ENCODE measurements around the gene METRN. TPM values are rescaled to one million over a fixed set of nuclear protein-coding genes. Genes with fewer than 3 reads are reported as not detected.

Gene METRN
- total RNA-seq, 4 donors from 2014 or later, result 19.1 to 76.5 (median 26.7) TPM

DNA sequence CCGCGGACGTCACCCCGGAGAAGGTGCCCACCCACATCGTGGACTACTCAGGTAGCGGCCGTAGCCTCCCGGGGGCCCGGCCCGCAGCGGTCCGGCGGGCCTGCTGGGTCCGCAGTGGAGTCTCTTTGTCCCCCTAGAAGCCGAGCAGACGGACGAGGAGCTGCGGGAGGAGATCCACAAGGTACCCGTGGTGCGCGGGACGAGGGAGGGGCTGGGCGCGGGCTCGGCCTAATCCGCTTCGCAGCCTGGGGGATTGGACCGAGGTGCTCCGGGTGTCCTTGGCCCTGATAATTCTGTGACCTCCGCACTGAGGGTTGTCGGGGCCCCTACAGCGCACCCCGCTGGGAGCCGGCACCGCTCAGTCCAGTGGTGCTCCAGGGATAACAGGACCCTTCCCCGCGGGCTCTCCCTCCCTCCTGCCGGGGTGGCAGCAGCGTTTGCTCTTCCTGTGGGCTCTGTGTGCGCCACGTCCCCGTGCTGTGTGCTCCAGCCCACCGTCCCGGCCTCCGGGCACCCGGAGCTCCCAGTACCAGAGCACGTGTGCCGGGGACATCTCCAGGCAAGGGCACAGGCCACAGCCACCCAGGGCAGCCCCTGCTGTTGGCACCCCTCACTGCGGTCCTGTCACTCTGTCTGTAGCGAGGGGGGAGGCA is 46.3 kb upstream of the METRN start:
- intact Hi-C loops (cut with DNase I; ENCODE audit: low total_unique reads), result loop anchor here (10.0 kb wide), 1 partner anchor 94 kb away; no protein-coding TSS in a partner anchor
- H3K36me3 ChIP-seq, result no peaks in the 10 kb centered on the region
- no peak for TF ChIP-seq POLR2A (IDR thresholded peaks at IDR 0.05)
- TF ChIP-seq, protein P1, sequence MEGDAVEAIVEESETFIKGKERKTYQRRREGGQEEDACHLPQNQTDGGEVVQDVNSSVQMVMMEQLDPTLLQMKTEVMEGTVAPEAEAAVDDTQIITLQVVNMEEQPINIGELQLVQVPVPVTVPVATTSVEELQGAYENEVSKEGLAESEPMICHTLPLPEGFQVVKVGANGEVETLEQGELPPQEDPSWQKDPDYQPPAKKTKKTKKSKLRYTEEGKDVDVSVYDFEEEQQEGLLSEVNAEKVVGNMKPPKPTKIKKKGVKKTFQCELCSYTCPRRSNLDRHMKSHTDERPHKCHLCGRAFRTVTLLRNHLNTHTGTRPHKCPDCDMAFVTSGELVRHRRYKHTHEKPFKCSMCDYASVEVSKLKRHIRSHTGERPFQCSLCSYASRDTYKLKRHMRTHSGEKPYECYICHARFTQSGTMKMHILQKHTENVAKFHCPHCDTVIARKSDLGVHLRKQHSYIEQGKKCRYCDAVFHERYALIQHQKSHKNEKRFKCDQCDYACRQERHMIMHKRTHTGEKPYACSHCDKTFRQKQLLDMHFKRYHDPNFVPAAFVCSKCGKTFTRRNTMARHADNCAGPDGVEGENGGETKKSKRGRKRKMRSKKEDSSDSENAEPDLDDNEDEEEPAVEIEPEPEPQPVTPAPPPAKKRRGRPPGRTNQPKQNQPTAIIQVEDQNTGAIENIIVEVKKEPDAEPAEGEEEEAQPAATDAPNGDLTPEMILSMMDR (IDR thresholded peaks at IDR 0.05), result no peak
- DNase-seq, result no peak
- no peaks in the 10 kb centered on the region for H3K9me3 ChIP-seq
- H3K27me3 ChIP-seq, result no peaks in the 10 kb centered on the region
- peaks cover 0 to 8% of the 10 kb centered on the region in 2 donors for H3K4me1 ChIP-seq
- H3K27ac ChIP-seq, result peak overlapping the region; percentile 85 to 89
- peak overlapping the region; percentile 81 to 88 for H3K4me3 ChIP-seq

GRCh38 chr16:669666-670065 is 45.3 kb upstream of the METRN start:
- Histone ChIP-seq H3K36me3 (no peaks in the 10 kb centered on the region), H3K4me1 (peaks cover 0 to 8% of the 10 kb centered on the region in 2 donors), H3K27me3 (no peaks in the 10 kb centered on the region), H3K27ac (no peak overlapping the region), H3K4me3 (no peak overlapping the region), H3K9me3 (no peaks in the 10 kb centered on the region)
- DNase-seq, result no peak
- intact Hi-C loops (cut with DNase I; ENCODE audit: low total_unique reads), result loop anchor here (10.0 kb wide), 1 partner anchor 95 kb away; no protein-coding TSS in a partner anchor
- no peak for TF ChIP-seq POLR2A (IDR thresholded peaks at IDR 0.05)
- TF ChIP-seq, protein P1 (IDR thresholded peaks at IDR 0.05), result no peak

DNA sequence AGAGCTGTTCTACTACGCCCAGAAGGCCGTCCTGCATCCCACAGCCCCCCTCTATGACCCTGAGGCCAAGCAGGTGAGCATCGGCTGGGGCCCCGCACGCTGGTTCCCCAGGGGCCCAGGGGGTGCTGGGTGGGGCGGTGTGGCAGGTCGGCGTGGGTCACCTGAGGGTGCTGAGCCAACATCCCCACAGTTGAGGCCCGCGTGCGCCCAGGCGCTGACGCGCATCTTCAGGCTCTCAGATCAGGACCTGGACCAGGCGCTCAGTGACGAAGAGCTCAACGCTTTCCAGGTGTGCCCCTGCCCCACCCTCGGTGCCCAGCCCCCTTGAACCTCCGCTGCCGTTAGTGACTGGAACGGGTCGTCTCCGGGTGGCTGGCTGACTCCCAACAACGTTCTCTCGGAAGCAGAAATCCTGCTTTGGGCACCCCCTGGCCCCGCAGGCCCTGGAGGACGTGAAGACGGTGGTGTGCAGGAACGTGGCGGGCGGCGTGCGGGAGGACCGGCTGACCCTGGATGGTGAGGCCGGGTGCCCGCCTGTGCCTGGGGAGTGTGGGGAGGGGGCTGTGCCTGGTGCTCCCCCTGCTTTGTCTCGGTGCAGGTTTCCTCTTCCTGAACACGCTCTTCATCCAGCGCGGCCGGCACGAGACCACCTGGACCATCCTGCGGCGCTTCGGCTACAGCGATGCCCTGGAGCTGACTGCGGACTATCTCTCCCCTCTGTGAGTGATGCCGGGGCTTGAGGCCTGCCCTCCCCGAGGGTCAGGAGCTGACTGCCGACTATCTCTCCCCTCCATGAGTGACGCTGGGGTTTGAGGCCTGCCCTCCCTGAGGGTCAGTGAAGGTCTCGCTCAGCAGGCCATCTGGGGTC is 44.2 kb upstream of the METRN start:
- Histone ChIP-seq H3K9me3 (no peaks in the 10 kb centered on the region), H3K27me3 (no peaks in the 10 kb centered on the region), H3K27ac (no peak overlapping the region), H3K4me3 (no peak overlapping the region), H3K36me3 (no peaks in the 10 kb centered on the region), H3K4me1 (peaks cover 0 to 16% of the 10 kb centered on the region in 2 donors)
- no peak for DNase-seq
- TF ChIP-seq, protein P1 (IDR thresholded peaks at IDR 0.05), result no peak
- no peak for TF ChIP-seq POLR2A (IDR thresholded peaks at IDR 0.05)
- intact Hi-C loops (cut with DNase I; ENCODE audit: low total_unique reads), result no loop called here

DNA sequence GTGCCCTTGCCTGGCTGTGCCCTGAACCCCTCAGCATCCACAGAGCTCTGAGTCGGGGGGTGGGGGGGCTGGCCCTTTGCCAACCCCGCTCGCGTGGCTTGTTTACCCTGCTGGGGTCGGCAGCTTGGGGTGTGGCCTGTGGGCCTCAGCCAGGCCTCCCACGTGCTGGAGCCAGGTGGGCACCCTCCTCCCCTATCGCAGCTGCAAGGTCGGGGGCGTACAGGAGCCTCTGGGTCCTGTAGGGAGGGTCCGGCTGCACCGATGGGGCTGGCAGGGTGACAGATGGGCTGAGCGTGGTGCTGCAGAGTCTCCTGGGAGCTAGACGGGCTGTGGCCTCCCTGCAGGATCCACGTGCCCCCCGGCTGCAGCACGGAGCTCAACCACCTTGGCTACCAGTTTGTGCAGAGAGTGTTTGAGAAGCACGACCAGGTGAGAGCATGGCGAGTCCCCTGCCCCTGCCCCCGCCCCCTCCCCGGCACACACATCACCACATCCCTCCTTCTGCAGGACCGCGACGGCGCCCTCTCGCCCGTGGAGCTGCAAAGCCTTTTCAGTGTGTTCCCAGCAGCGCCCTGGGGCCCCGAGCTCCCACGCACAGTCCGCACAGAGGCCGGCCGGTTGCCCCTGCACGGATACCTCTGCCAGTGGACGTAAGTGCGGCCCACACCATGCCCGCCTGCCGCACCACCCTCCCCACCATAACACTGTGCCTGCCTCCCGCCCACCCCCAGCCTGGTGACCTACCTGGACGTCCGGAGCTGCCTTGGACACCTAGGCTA is 43.4 kb upstream of the METRN start:
- no peak for TF ChIP-seq POLR2A (IDR thresholded peaks at IDR 0.05)
- TF ChIP-seq, protein P1 (IDR thresholded peaks at IDR 0.05), result no peak
- intact Hi-C loops (cut with DNase I; ENCODE audit: low total_unique reads), result no loop called here
- H3K4me1 ChIP-seq, result peaks cover 0 to 19% of the 10 kb centered on the region in 2 donors
- H3K36me3 ChIP-seq, result no peaks in the 10 kb centered on the region
- H3K9me3 ChIP-seq, result no peaks in the 10 kb centered on the region
- H3K27me3 ChIP-seq, result no peaks in the 10 kb centered on the region
- H3K4me3 ChIP-seq, result no peak overlapping the region
- DNase-seq, result no peak
- no peak overlapping the region for H3K27ac ChIP-seq
